ENCODE results near the gene MYO10.

Gene MYO10

DNA sequence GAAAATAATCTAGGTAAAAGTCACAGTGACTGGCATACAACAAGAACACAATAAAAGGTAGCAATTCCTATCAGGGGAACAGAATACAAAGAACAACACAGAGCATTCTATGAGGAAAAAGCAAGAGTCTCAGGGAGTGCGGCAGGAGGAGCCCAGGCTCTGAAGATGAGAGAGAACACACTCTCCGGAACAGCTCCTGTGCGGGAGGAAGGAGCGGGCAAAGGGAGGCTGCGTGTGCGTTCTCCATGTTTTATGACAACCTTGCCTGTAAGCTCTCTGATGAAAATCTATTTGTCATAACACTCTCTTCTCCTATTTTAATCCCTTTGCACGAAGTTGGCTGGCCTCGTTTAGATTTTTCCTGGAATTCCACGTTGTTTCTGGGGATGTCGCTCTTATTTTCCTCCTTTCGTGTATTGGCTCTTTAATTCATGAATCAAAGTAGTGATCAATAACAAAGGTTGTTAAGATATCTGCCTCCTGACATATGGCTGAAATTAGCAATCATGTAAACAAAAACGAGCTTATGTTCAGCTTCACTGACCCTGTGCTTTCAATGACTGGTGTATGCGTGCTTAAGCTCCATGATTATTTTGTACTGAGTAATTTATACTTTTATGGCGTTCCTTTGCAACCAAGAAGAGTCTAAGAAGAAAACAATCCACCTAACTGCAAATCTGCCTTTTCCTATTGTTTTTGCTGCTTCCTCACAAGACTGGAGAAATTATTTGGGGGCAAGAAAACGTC, 109.5 kb downstream of the MYO10 start:
- no peak overlapping the region for H3K4me3 ChIP-seq (ENCODE audit: low read length)
- no peaks in the 10 kb centered on the region for H3K4me1 ChIP-seq (ENCODE audit: insufficient read depth, low read length)
- H3K36me3 ChIP-seq (ENCODE audit: insufficient read depth, low read length): no peaks in the 10 kb centered on the region
- H3K27me3 ChIP-seq (ENCODE audit: insufficient read depth, low read length): no peaks in the 10 kb centered on the region
- H3K9me3 ChIP-seq (ENCODE audit: low read length): no peaks in the 10 kb centered on the region
- no peak overlapping the region for H2AFZ ChIP-seq (ENCODE audit: low read depth, low read length)

DNA sequence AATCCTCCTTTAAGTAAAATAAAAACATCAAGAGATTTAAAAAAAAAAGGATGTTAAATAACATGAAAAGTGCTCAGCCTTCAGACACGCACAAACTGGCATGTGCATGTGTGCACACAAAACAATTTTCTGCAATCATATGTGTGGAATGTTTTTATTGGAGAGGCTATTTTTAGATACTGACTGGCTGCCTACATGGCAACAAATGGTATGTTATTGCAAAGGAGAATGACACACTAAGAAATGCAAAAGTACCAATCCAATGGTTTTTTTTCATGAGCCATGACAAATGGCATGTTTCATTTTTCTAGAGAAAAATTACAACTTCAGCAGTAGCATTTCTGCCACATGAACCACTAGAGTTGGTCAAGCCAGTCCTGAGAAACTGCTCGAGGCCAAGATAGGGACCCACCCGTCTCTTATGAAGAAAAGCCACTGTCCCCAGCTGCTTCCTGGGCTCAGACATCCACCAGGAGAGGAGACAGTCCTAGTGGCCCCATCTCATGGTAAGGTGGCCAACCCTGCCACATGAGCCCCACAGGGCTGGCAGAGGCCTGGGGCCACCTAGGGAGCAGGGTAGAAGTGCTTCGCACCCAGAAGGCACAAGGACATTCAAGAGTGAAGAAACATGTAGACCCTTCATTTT, 116.4 kb downstream of the MYO10 start:
- no peaks in the 10 kb centered on the region for H3K27me3 ChIP-seq (ENCODE audit: insufficient read depth, low read length)
- no peak overlapping the region for H3K4me3 ChIP-seq (ENCODE audit: low read length)
- no peak overlapping the region for H2AFZ ChIP-seq (ENCODE audit: low read depth, low read length)
- H3K4me1 ChIP-seq (ENCODE audit: insufficient read depth, low read length): no peaks in the 10 kb centered on the region
- no peaks in the 10 kb centered on the region for H3K9me3 ChIP-seq (ENCODE audit: low read length)
- H3K36me3 ChIP-seq (ENCODE audit: insufficient read depth, low read length): peaks cover 6% of the 10 kb centered on the region

DNA sequence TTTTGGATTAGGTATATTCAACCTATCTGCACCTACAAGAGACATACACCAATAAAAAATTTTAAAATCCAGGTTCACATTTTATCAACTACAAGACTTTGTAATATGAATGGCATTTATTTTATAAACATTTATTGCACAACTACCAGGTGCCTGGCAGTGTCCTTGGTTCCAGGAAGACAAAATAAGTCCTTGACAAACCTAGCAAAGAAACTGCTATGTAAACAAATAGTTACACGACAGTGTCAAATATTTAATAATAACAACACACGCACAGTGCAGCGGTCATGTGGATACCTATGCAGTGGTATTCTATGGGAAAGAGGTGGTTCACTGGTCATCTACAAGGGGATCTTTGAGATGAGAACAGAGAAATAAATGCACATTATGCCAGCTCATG, 120.7 kb downstream of the MYO10 start:
- Histone ChIP-seq H3K9me3 (ENCODE audit: low read length) (no peaks in the 10 kb centered on the region), H3K4me1 (ENCODE audit: insufficient read depth, low read length) (no peaks in the 10 kb centered on the region), H2AFZ (ENCODE audit: low read depth, low read length) (no peak overlapping the region), H3K4me3 (ENCODE audit: low read length) (no peak overlapping the region), H3K27me3 (ENCODE audit: insufficient read depth, low read length) (no peaks in the 10 kb centered on the region), H3K36me3 (ENCODE audit: insufficient read depth, low read length) (peaks cover 6% of the 10 kb centered on the region)

DNA sequence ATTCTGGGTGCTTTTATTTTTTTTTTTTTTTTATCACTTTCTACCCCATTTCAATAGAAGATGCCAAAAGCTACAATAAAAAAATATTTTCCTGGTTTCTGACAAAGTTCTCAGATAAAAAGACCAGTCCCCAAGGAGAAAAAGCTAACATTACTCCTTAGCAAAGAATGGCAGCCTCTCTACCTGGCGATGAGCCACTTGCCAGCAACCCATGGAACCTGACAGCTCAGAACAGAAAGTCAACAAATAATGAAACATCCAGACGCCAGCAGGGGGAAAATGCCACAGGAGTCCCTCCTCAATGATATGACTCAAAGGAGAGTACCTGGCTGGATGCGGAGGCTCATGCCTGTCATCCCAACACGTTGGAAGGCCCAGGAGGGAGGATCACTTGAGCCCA, 123.2 kb downstream of the MYO10 start:
- no peak overlapping the region for H2AFZ ChIP-seq (ENCODE audit: low read depth, low read length)
- no peaks in the 10 kb centered on the region for H3K27me3 ChIP-seq (ENCODE audit: insufficient read depth, low read length)
- H3K4me3 ChIP-seq (ENCODE audit: low read length): no peak overlapping the region
- H3K36me3 ChIP-seq (ENCODE audit: insufficient read depth, low read length): peaks cover 6% of the 10 kb centered on the region
- no peaks in the 10 kb centered on the region for H3K9me3 ChIP-seq (ENCODE audit: low read length)
- peaks cover 3% of the 10 kb centered on the region for H3K4me1 ChIP-seq (ENCODE audit: insufficient read depth, low read length)

DNA sequence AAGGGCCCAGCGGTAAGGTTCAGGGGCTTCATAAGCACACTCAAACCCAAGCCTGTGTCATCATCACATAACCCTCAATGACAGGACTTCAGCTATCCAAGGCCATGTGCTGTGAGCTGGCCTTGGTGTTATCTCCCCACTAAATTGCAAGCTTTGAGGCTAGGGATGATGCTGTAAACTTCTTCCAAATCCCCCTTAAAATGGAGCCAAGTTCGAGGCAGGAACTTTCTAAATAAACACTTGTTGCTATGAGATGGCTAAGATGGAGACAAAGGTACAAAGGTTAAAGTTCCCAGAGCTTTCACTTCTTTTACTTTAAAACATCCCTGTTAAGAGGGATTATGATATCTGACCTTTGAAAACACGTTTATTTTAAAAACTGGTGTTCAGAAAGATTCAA, 123.6 kb downstream of the MYO10 start:
- H3K9me3 ChIP-seq (ENCODE audit: low read length): no peaks in the 10 kb centered on the region
- no peak overlapping the region for H3K4me3 ChIP-seq (ENCODE audit: low read length)
- peaks cover 3% of the 10 kb centered on the region for H3K4me1 ChIP-seq (ENCODE audit: insufficient read depth, low read length)
- H2AFZ ChIP-seq (ENCODE audit: low read depth, low read length): no peak overlapping the region
- H3K36me3 ChIP-seq (ENCODE audit: insufficient read depth, low read length): peaks cover 5% of the 10 kb centered on the region
- H3K27me3 ChIP-seq (ENCODE audit: insufficient read depth, low read length): no peaks in the 10 kb centered on the region

DNA sequence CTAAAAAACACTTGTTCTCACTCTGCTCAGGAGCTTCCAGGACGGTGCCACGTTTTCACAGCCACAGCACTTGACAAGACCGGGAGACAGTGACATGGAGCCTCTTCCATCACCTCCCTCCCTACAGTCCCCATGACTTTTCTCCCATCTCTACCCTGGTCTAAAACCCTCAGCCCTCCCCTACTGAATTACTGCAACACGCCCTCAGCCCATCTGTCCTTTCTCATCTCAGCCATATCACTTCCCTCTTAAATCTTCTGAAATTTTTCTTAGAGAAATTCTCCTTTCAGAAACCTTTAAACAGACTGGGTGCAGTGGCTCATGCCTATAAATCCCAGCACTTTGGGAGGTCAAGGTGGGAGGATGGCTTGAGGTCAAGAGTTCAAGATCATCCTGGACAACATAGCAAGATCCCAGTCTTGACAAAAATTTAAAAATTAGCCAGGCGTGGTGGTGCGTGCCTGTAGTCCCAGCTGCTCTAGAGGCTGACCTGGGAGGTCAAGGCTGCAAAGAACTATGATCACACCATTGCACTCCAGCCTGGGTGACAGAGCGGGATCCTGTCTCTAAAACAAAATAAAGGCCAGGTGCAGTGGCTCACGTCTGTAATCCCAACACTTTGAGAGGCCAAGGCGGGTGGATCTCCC, 125.8 kb downstream of the MYO10 start:
- H3K36me3 ChIP-seq (ENCODE audit: insufficient read depth, low read length): no peaks in the 10 kb centered on the region
- no peaks in the 10 kb centered on the region for H3K27me3 ChIP-seq (ENCODE audit: insufficient read depth, low read length)
- H3K4me1 ChIP-seq (ENCODE audit: insufficient read depth, low read length): peaks cover 3% of the 10 kb centered on the region
- no peak overlapping the region for H2AFZ ChIP-seq (ENCODE audit: low read depth, low read length)
- H3K4me3 ChIP-seq (ENCODE audit: low read length): no peak overlapping the region
- no peaks in the 10 kb centered on the region for H3K9me3 ChIP-seq (ENCODE audit: low read length)

DNA sequence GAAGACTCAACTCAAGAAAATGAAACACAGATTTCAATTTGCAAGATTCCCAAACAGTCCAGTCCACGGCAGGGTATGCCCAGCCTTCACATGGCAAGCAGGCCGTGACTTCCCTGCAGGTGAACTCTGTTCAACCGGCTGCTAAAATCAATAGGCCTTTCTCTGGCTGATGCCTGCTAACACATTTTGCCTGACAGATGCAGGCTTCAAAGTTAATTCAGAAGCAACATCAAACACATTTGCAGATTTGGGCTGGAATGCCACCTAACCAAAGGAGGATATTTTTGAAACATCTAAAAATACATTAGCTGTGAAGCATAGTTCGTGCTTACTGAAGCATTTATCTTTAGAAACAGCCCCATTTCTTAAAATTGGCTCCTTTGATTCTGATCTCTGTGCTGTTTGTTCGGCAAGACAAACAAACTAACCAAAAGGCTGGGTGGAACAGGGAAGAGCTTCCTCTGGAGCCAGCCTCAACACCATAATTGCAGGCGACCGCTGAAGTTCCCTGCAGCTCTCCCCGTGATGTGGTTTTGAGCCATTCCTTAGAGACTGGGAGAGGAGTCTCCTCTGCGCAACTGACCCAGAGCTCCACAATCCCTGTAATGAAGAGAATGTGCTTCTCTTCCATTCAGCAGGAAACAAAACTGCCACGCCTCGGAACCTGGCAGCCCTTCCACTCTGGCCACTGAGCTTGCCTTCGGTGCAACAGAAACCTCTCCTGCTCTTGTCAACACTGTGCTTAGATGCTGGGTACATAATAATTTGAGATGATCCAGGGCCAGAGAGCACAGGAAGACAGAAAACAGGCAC, 126.5 kb downstream of the MYO10 start:
- Histone ChIP-seq H3K4me1 (ENCODE audit: insufficient read depth, low read length) (peaks cover 3% of the 10 kb centered on the region), H3K36me3 (ENCODE audit: insufficient read depth, low read length) (no peaks in the 10 kb centered on the region), H3K27me3 (ENCODE audit: insufficient read depth, low read length) (no peaks in the 10 kb centered on the region), H2AFZ (ENCODE audit: low read depth, low read length) (no peak overlapping the region), H3K4me3 (ENCODE audit: low read length) (no peak overlapping the region), H3K9me3 (ENCODE audit: low read length) (no peaks in the 10 kb centered on the region)

DNA sequence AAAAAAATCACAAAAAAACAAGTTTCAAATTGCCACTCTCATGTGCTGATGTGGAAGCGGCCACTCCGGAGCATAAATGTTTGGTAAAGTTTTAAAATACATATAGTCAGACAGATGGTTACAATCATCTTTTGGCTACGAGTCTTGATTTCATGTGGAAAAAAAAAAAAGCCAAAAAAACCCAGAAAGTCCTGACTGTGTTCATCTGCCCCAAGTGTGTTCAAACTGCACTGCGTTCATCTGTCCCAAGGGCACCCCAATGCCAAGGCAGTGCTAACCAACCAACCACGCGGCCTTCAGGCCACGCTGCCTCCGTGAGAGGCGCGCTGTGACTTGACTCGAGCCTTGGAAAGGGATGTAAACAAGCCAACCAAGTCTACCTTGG, 127.1 kb downstream of the MYO10 start:
- H3K4me3 ChIP-seq (ENCODE audit: low read length): no peak overlapping the region
- no peaks in the 10 kb centered on the region for H3K9me3 ChIP-seq (ENCODE audit: low read length)
- H2AFZ ChIP-seq (ENCODE audit: low read depth, low read length): no peak overlapping the region
- H3K36me3 ChIP-seq (ENCODE audit: insufficient read depth, low read length): no peaks in the 10 kb centered on the region
- H3K27me3 ChIP-seq (ENCODE audit: insufficient read depth, low read length): no peaks in the 10 kb centered on the region
- H3K4me1 ChIP-seq (ENCODE audit: insufficient read depth, low read length): peaks cover 3% of the 10 kb centered on the region

DNA sequence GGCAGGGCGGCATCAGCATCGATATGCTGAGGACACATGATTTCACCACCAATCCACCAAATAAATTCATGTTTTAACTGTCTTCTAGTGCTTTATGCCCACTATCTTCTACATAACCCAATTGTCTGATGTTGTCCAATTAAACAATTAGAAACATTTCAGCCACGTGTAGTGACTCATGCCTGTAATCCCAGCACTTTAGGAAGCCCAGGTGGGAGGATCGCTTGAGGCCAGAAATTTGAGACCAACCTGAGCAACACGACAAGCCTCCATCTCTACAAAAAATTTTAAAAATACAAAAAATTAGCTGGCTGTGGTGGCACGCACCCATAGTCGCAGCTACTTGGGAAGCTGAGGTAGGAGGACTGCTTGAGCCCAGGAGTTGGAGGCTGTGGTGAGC, 128.1 kb downstream of the MYO10 start:
- no peaks in the 10 kb centered on the region for H3K9me3 ChIP-seq (ENCODE audit: low read length)
- peaks cover 3% of the 10 kb centered on the region for H3K4me1 ChIP-seq (ENCODE audit: insufficient read depth, low read length)
- H3K36me3 ChIP-seq (ENCODE audit: insufficient read depth, low read length): no peaks in the 10 kb centered on the region
- H3K4me3 ChIP-seq (ENCODE audit: low read length): no peak overlapping the region
- H2AFZ ChIP-seq (ENCODE audit: low read depth, low read length): no peak overlapping the region
- no peaks in the 10 kb centered on the region for H3K27me3 ChIP-seq (ENCODE audit: insufficient read depth, low read length)

DNA sequence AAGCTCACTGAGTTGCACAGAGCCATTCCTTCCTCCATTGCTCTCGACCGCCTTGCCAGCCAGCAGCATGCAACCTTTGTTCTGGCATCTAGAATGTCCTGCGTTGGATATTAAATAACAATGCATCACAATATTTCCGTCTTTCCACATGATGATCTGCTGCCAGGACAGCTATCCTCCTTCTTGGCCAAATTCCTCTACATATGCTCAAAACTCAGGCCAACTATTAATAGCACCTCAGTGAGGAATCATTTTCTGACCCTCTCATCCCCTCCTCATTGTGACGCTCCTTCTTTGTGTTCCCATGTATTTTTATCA, 128.6 kb downstream of the MYO10 start:
- Histone ChIP-seq H3K4me1 (ENCODE audit: insufficient read depth, low read length) (peaks cover 3% of the 10 kb centered on the region), H3K27me3 (ENCODE audit: insufficient read depth, low read length) (no peaks in the 10 kb centered on the region), H3K36me3 (ENCODE audit: insufficient read depth, low read length) (no peaks in the 10 kb centered on the region), H3K4me3 (ENCODE audit: low read length) (no peak overlapping the region), H3K9me3 (ENCODE audit: low read length) (no peaks in the 10 kb centered on the region), H2AFZ (ENCODE audit: low read depth, low read length) (no peak overlapping the region)

DNA sequence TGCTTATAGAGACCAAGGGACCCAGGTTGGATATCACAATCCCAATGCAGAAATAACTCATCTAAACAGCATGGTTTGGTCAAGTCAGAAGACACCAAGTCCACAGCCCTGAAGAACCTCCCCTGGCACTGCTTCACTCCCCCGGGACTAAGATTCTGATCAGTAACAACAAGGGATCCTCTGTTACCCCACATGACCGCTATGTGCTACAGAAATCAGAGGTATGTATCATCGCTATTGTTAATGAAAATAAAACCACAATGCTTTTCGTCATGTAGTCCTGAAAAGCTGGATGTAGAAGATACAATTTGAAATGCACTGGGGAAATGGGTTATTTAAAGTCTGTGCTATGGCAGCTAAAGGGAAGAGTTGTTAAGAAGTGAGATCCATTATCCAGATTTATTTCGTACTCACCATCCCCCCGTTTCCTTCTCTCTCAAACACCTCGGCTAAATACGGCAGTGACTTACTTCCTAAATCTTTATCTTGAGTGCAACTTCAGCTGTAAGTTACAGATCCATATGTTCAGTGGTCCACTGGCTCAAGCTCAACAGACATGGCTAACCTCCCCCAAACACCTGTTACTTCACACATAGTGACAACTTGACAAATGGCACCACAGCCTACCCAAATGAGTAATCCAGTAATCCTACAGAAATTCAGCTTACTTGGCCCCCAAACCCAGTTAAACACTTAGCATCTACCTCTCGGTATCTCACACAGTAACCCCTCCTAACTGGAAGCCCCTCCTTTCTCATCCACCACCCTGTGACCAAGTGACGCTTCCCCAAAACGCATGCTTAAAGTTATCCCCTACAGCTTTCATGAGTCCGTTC, 129.2 kb downstream of the MYO10 start:
- H3K4me3 ChIP-seq (ENCODE audit: low read length): no peak overlapping the region
- H3K4me1 ChIP-seq (ENCODE audit: insufficient read depth, low read length): peaks cover 3% of the 10 kb centered on the region
- H3K27me3 ChIP-seq (ENCODE audit: insufficient read depth, low read length): no peaks in the 10 kb centered on the region
- no peak overlapping the region for H2AFZ ChIP-seq (ENCODE audit: low read depth, low read length)
- no peaks in the 10 kb centered on the region for H3K9me3 ChIP-seq (ENCODE audit: low read length)
- H3K36me3 ChIP-seq (ENCODE audit: insufficient read depth, low read length): no peaks in the 10 kb centered on the region

DNA sequence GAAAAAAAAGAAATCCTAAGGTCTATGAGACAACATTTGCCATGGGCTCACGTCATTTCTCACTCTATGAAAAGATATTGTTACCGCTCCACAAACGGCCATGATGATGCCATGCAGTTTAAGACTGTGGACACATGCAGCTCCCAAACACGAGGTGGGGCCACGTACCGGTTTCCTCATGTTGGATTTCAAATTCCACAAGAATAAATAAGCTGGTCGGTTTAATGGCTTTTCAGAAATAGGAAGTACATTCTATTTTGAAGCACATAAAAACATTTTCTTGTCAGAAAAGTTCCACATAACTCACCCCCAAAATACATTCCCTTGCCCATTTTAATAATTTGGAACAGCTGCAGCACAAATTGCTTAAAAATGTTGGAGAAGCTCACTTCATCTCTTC, 130.6 kb downstream of the MYO10 start:
- peaks cover 3% of the 10 kb centered on the region for H3K4me1 ChIP-seq (ENCODE audit: insufficient read depth, low read length)
- H3K36me3 ChIP-seq (ENCODE audit: insufficient read depth, low read length): no peaks in the 10 kb centered on the region
- no peaks in the 10 kb centered on the region for H3K9me3 ChIP-seq (ENCODE audit: low read length)
- no peak overlapping the region for H3K4me3 ChIP-seq (ENCODE audit: low read length)
- no peaks in the 10 kb centered on the region for H3K27me3 ChIP-seq (ENCODE audit: insufficient read depth, low read length)
- H2AFZ ChIP-seq (ENCODE audit: low read depth, low read length): no peak overlapping the region

Data from neuron (in vitro differentiated cells).